ENCODE results near the gene ELMO3.
A peak's percentile ranks its signal among the peaks of the same experiment; 100 is the strongest.

Gene ELMO3

DNA sequence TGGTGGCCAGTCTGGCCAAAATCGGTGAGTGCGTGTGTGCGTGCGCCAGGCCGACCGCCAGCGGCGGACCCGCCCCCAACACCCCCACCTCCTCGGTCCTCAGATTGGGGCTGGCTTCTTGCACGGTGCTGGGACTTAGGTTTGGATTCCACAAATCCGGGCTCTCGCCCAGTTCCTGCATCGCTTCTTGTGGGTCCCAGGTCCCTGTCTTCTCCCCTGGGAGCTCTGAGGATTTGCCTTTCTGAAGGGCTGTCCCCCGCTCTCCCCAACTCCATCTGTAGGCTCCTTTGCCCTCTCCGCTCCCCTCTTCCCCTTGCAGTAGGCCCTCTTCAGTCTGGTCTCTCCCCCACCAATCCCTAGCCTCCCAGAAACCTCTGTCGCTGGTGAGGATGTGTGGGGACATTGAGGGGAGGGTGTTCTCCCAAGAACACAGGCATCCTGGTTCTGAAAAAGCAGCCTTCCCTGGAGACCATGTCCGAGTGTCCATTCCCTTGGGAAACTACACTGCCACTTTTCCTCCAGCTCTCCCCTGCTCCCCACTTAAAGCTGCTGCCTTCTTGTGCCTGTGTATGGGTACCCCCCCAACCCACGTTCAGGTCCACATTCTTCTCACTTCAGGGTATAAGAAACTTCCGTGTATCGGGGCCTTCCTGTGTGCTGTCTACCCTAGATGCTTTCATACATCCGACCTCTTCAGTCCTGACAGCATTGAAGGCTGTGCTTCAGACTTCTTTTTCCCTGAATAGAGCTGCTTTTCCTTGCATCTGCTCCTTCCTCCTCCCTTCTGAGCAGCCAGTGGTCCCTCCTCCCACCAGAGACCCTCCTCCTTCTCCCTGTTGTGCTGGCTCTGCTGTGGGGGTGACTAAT lies 50.5 kb downstream of the ELMO3 start:
- TF ChIP-seq, protein P1, sequence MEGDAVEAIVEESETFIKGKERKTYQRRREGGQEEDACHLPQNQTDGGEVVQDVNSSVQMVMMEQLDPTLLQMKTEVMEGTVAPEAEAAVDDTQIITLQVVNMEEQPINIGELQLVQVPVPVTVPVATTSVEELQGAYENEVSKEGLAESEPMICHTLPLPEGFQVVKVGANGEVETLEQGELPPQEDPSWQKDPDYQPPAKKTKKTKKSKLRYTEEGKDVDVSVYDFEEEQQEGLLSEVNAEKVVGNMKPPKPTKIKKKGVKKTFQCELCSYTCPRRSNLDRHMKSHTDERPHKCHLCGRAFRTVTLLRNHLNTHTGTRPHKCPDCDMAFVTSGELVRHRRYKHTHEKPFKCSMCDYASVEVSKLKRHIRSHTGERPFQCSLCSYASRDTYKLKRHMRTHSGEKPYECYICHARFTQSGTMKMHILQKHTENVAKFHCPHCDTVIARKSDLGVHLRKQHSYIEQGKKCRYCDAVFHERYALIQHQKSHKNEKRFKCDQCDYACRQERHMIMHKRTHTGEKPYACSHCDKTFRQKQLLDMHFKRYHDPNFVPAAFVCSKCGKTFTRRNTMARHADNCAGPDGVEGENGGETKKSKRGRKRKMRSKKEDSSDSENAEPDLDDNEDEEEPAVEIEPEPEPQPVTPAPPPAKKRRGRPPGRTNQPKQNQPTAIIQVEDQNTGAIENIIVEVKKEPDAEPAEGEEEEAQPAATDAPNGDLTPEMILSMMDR (IDR thresholded peaks at IDR 0.05; ENCODE audit: low read depth, low read length), result no peak
- in situ Hi-C loops (cut with HindIII; ENCODE audit: low sequenced_read_pairs), result no loop called here
- H3K4me3 ChIP-seq (ENCODE audit: low read depth, low read length), result peak overlapping the region; percentile 59
- DNase-seq (ENCODE audit: low read depth, low spot score), result no peak

GRCh38 chr16:67250045-67250327 lies 51.1 kb downstream of the ELMO3 start:
- TF ChIP-seq, protein P1 (IDR thresholded peaks at IDR 0.05; ENCODE audit: low read depth, low read length), result no peak
- in situ Hi-C loops (cut with HindIII; ENCODE audit: low sequenced_read_pairs), result no loop called here
- no peak for DNase-seq (ENCODE audit: low read depth, low spot score)
- H3K4me3 ChIP-seq (ENCODE audit: low read depth, low read length), result no peak overlapping the region

- TF ChIP-seq, protein P1 (IDR thresholded peaks at IDR 0.05; ENCODE audit: low read depth, low read length), result no peak
- DNase-seq (ENCODE audit: low read depth, low spot score), result no peak
- in situ Hi-C loops (cut with HindIII; ENCODE audit: low sequenced_read_pairs), result no loop called here
- no peak overlapping the region for H3K4me3 ChIP-seq (ENCODE audit: low read depth, low read length)
Observed at GRCh38 chr16:67252609-67253497, 53.9 kb downstream of the ELMO3 start.
